ENCODE results near the gene SRR.

Gene SRR

DNA sequence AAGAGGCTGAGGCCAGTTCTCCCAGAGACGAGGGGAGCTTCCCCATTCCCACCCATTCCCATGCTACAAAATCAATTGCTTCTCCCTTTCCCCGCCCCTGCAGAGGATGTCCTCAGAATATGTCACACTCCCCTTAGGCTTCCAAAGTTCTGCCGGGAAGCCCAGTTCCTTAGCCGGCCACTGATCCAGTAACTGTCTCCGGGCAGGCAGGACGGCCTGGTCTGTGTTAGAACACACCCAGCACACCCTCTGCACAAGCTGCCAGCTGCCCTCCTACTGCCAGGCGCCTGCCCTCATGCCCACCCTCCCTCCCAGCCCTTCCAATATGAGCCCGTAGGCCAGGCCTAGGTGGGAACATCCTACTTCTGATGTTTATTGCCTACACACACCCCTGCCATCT lies 64.6 kb downstream of the SRR start:
- Mint-ChIP-seq H3K36me3 (no peaks in the 10 kb centered on the region), H3K27ac (no peak overlapping the region), H3K4me3 (no peak overlapping the region), H3K27me3 (no peaks in the 10 kb centered on the region), H3K4me1 (ENCODE audit: low read depth) (no peaks in the 10 kb centered on the region), H3K9me3 (ENCODE audit: low read depth) (no peaks in the 10 kb centered on the region)

DNA sequence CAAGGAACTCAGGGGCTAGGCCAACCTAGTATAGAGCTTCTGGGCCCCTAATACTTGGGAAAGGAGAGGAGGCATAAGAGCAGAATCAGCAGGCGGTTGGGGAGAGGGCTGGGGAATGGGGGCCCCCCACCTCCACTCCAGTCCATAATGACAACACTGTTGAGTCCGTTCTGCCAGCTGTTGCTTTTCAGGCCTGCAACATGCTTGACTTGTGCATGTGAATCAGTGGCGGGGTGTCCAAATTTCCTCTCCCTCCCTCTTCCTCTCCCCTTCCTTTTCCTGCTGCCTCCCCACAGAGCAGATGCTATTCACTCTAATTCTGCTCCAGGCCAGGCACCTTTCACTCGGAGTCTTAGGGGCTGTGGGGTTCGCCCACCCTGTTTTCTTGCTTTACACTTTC lies 65.3 kb downstream of the SRR start:
- Mint-ChIP-seq H3K36me3 (no peaks in the 10 kb centered on the region), H3K4me1 (ENCODE audit: low read depth) (no peaks in the 10 kb centered on the region), H3K27me3 (no peaks in the 10 kb centered on the region), H3K4me3 (no peak overlapping the region), H3K9me3 (ENCODE audit: low read depth) (no peaks in the 10 kb centered on the region), H3K27ac (no peak overlapping the region)

- no peaks in the 10 kb centered on the region for H3K27me3 Mint-ChIP-seq
These were observed 65.9 kb downstream of the SRR start for GRCh38 chr17:2369551-2370210.

DNA sequence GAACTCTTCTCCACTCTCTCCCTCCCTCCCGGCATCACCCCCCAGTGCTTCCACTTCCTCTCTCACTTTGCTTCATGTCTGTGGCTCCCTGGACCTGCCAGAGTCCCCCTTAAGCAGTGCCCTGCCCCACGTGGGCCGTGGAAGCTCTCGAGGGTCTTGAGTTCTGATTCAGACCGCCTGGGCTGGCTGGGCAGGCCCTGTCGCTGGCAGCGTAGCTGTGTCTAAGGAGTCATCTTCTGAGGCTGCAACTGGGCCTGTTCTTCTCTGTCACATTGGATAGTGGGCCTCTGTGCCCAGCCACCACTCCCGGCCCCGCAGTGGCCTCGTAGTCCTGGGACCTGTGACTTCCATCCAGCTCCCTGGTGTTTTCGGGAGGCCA lies 66.5 kb downstream of the SRR start:
- Mint-ChIP-seq H3K36me3 (no peaks in the 10 kb centered on the region), H3K4me3 (no peak overlapping the region), H3K4me1 (ENCODE audit: low read depth) (no peaks in the 10 kb centered on the region), H3K27me3 (no peaks in the 10 kb centered on the region), H3K9me3 (ENCODE audit: low read depth) (no peaks in the 10 kb centered on the region), H3K27ac (no peak overlapping the region)

More at GRCh38 chr17:2369551-2370210, 65.9 kb downstream of the SRR start:
- Mint-ChIP-seq H3K36me3 (no peaks in the 10 kb centered on the region), H3K4me3 (no peak overlapping the region), H3K9me3 (ENCODE audit: low read depth) (no peaks in the 10 kb centered on the region), H3K27ac (no peak overlapping the region), H3K4me1 (ENCODE audit: low read depth) (no peaks in the 10 kb centered on the region)

DNA sequence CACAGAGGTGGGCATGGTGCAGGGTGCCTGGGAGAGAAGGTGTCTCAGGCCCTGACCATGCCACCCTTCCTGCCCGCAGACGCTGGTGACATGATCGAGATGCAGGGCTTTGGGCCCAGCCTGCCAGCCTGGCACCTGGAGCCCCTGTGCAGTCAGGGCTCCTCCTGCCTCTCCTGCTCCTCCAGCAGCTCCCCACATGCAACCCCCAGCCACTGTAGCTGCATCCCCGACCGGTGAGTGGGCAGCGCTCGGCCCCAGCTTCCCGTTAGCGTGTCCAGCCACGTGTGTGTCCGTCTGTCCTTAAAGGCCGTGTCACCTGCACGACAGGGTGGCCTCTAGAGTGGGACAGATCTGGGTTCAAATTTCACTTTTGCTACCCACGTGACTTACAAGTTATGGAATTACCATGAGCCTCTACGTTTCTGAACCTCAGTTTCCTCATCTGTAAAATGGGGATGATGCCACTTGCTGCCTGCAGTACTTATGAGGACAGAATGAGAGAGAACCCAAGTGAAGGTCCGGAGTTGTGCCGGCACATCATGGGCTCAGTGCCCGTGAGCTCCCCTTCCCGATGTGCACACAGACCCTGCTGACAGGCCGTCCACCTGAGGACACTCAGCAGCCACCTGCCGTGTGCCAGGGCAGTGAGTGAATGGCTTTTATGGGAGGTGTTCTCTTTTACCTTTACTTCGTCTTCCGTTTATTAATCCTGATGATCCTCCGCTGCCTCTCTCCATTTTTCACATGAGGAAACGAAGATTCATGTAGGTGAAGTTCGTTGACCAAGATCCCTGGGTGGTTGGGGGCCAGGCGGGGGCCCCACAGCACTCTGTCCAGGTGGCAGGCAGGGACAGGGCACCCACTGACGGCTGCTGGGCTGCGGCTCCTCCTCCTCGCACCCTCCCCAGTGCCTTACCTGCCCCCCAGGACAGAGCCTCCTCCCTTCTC lies 67.7 kb downstream of the SRR start:
- H3K27ac Mint-ChIP-seq = no peak overlapping the region

DNA sequence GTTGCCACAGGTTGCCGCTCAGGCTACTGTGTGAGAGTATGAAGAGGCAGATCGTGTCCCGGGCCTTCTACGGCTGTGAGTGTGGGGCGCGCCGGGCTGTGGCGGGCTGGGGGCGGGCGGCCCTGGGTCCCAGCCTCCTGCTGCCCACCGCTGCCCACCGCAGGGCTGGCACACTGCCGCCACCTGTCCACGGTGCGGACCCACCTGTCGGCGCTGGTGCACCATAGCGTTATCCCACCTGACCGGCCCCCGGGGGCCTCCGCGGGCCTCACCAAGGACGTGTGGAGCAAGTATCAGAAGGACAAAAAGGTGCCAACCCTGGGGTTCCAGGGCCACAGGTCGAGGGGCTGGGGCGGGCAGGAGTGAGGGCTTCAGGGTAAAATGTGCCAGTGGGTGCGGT lies 68.4 kb downstream of the SRR start:
- Mint-ChIP-seq H3K4me3 (no peak overlapping the region), H3K36me3 (no peaks in the 10 kb centered on the region), H3K4me1 (ENCODE audit: low read depth) (no peaks in the 10 kb centered on the region), H3K27me3 (no peaks in the 10 kb centered on the region), H3K9me3 (ENCODE audit: low read depth) (no peaks in the 10 kb centered on the region), H3K27ac (no peak overlapping the region)

More for the DNA sequence above, 67.7 kb downstream of the SRR start:
- no peaks in the 10 kb centered on the region for H3K4me1 Mint-ChIP-seq (ENCODE audit: low read depth)
- no peaks in the 10 kb centered on the region for H3K36me3 Mint-ChIP-seq
- no peak overlapping the region for H3K4me3 Mint-ChIP-seq
- no peaks in the 10 kb centered on the region for H3K27me3 Mint-ChIP-seq
- no peaks in the 10 kb centered on the region for H3K9me3 Mint-ChIP-seq (ENCODE audit: low read depth)

GRCh38 chr17:2372681-2373080 lies 68.9 kb downstream of the SRR start:
- Mint-ChIP-seq H3K4me3 (no peak overlapping the region), H3K27ac (no peak overlapping the region), H3K4me1 (ENCODE audit: low read depth) (no peaks in the 10 kb centered on the region), H3K36me3 (no peaks in the 10 kb centered on the region), H3K9me3 (ENCODE audit: low read depth) (no peaks in the 10 kb centered on the region), H3K27me3 (no peaks in the 10 kb centered on the region)

GRCh38 chr17:2373179-2373578 lies 69.4 kb downstream of the SRR start:
- Mint-ChIP-seq H3K27me3 (no peaks in the 10 kb centered on the region), H3K4me1 (ENCODE audit: low read depth) (no peaks in the 10 kb centered on the region), H3K36me3 (no peaks in the 10 kb centered on the region), H3K27ac (no peak overlapping the region), H3K4me3 (no peak overlapping the region), H3K9me3 (ENCODE audit: low read depth) (no peaks in the 10 kb centered on the region)
